Hematopoietic multipotent progenitor cell treated with erythropoietin and hydrocortisone succinate and interleukin-3 and kit ligand, for 17 days (in vitro differentiated cells): Measurements from ENCODE around the gene CCDC136.

Experiments used
- DNase-seq: peaks from one replicate; pipeline ENCODE4 v3.0.0-alpha.2; 2015; ENCODE audit warnings: low spot score

The CCDC136 gene

DNA sequence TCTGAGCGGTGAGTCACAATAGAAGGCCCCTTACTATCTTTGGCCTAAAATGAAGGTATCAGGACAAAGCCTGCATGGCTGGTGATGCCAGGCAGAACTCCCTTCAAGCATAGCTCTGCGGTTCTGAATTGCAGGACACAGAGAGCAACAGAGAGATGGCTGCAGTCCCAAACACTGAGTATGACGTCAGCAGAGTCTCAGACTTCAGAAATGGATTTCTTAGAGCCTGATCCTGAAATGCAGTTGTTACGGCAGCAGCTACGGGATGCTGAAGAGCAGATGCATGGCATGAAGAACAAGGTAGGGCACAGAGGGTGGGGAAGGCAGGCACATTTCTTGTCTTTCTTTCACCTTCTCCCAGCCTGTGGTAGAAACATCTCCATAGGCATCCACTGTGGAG, 13.5 kb downstream of the CCDC136 start:
- DNase-seq, result no peak

DNA sequence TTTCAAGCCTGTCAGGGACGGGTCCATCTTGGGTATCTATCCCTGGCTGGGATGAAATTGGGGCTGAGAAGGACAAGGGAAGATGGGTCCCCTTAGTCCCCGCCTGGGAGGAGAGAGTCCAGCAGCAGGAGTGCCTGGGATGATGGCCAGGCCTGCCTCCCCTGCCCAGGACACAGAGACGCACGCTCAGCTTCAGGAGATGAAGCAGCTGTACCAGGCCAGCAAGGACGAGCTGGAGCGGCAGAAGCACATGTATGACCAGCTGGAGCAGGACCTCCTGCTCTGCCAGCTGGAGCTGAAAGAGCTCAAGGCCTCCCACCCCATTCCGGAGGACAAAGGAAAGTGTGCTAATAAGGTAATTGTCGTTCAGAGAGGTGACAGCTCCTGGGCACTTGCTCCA, 15.4 kb downstream of the CCDC136 start:
- DNase-seq, result no peak

DNA sequence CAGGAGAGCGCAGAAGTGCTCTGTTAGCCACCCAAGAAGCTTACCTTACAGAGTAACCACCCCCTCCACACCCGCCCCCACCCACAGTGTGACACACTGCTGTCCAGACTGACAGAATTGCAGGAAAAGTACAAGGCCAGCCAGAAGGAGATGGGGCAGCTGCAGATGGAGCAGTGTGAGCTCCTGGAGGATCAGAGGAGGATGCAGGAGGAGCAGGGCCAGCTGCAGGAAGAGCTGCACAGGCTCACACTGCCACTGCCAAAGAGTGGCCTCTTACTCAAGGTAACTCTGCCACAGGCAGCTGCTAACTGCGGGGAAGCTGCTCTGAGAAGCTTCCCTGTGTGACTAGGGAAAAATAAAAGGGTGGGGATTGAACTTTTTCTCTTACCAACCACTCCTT, 17.6 kb downstream of the CCDC136 start:
- no peak for DNase-seq

DNA sequence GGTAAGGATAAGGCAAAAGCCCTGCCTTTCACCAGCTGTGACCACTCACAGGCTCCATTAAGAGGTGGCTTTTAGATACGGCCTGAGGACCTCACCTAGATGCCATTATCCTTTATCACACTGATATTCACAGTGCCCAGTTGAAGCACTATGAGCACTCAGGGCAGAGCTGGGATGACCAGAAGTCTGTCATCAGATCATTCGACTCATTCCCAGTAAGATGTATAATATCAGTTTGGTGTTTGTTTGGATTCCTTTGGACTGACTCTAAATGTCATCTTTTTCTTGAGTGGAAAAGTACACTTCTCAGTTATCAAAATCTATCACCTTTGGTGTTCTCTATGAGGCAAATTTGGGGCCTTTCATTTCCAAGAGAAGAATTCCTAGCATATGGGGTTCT, 18.7 kb downstream of the CCDC136 start:
- no peak for DNase-seq

DNA sequence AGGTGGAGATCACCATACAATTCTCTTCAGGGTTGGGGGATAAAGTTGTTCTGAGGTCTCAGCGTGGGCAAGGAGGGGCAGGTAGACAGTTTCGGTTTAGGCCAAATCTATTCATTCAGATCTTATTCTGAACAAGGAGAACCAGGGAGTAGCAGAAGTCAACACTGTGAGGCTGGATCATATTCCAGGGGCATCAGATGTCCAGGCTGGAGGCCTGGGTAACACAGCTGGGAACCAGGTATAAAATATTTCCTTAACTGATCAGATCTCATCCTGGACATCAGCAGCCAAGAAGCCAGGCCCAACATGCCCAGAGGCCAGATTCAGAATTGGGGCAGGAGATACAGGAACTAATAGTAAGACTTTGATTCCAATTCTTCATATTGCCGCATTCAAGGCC, 19.2 kb downstream of the CCDC136 start:
- DNase-seq, result no peak

DNA sequence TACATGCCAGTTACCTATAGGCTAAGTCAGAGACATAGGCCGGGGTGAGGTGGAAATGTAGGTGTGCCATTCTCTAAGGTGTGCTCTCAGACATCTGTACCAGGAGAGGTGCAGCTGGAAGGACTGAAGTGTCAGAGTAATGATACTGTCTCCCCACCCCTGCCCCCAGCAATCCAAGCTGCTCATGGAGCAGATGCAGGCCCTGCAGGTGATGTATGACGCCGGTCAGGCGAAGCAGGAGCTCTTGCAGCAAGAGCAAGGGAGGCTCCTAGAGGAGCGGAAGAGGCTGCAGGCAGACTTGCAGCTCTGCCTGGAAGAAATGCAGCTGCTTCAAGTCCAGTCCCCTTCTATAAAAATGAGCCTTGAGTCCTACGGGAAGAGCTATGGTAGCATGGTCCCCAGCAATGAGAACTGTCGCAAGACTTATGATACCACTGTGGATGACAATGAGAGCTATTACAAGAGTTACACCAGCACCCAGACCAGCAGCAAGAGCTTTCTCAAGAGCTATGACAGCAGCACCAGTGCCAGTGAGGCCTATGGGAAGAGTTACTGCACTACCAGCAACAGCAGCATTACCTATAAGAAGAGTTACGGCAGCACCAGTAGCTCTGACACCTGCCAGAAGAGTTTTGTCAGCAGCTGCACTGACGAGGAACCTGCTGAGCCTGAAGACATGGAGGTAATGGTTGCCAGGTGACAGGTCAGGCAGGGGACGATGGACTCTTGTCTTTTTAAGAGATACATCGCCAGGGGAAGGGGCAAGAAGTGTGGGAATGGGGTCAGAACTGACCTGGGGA, 20.1 kb downstream of the CCDC136 start:
- no peak for DNase-seq

DNA sequence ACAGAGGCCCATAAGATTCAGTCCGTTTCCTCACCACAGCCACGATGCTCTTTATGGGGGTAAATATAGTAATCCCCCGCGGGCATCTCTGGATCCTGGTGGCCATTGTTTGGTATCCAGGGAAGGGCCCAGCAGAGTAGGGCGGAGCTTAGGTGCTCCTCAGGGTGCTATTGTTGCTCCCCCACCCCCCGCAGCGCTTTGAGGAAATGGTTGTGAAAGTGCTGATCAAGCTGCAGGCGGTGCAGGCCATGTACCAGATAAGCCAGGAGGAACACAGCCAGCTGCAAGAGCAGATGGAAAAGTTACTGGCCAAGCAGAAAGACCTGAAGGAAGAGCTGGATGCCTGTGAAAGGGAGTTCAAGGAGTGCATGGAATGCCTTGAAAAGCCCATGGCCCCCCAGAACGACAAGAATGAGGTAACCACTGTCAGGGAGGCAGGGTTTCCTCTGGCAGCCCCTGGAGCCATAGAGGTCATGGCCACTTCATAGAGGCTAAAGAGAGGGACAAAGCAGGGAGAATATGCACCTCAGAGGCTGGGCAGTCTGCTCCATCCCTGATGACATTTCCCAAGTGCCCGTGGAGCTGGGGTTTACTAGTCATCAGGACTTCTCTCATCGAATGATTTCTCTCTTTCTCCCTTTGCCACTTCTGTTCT, 20.9 kb downstream of the CCDC136 start:
- no peak for DNase-seq

DNA sequence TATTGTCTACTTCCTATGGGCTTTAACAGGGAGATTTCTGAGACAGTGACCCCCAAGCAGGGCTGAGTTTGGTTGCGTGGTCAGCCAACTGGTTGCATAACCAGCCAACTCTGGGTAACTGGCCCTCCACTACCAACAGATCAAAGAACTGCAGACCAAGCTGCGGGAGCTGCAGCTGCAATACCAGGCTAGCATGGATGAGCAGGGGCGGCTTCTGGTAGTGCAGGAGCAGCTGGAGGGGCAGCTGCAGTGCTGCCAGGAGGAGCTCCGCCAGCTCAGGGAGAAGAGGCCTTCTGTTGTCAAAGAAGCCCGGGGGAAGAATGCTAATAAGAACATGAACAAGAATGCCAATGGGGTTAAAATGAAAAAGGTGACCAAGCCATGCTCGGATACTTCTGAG, 22.7 kb downstream of the CCDC136 start:
- DNase-seq, result no peak

DNA sequence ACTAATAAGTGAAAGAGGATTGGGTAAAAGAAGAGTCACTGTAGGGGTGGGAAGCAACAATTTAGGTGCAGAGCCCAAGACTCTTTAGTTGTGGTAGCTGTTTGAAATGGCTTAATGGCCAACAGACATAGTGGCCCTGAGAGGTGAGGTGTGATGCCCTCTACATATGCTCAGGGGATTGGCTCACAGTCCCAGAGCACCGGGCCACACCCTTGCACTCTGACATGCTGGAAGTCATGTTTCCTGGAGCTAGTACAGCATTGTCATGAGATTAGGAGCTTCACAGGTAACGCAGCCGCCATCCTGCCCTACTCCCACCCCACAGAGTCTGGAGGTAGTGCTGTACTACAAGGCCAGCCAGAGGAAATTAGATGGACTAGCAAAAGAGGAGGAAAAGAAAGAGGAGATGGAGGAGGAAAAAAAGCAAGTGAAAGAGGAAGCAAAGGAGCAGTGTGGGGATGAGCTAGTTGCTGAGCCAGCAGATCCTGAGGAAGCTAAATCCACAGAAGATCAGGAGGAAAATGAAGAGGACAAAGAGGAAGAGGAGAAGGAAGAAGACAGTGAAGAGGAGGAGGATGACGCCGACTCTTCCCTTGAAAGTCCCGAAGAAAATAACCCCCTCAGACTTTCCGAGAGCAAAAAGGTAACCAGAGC, 23.6 kb downstream of the CCDC136 start:
- DNase-seq, result no peak

DNA sequence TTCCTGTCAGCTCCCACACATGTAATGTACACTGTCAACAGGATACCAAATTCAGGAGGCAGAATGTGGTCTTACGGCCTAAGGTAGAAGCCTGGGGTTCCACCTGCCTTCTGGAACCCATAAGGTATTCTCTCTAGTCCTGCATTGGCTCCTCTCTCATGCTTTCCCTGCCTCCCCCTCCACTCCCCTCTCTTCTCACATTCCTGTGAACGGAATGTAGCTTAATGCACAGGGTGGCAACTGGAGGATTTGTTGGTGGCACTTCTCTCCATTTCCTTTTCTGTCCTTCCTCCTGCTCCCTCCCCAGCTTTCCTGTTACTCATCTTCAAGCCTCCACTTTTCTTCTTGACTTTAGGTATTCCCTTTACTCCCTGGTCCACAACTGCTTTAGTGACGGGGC, 26.9 kb downstream of the CCDC136 start:
- DNase-seq, result no peak

DNA sequence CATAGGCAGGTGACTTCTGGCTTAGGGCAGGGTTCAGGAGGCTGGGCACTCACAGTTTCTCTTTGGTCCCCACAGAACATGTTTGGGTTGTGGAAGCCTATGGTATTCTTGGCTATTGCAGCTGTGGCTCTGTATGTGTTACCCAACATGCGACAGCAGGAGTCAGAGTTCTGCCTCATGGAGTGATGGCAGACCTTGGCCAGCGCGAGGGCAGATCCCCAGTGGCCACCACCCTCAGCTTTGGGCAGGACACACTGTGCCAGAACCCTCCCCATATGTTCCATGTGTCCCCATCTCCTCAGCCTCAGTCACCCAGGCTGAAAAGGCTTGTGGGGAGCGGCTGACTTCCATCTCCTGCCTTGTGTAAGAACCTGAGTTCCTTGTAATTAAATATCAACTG, 30.0 kb downstream of the CCDC136 start:
- DNase-seq, result no peak

DNA sequence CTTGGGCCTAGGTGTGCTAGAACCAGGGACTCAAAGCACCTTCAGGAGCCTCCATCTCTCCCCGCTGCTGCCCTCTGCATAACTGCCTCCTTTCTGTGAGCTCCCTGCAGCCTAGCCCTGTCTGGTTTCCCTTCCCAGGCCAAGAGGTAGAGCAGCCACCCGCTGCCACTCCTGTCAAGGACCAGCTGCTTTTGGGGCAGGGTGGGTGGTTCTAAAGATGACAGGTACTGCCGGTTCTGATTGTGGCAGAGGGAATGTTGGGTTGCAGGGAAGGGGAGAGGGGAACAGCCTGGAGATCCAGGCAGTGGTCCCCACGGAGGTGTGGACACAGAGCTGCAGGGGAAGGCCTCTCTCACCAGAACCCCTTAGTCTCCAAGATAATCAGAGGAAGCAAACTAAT, 34.7 kb downstream of the CCDC136 start:
- no peak for DNase-seq

DNA sequence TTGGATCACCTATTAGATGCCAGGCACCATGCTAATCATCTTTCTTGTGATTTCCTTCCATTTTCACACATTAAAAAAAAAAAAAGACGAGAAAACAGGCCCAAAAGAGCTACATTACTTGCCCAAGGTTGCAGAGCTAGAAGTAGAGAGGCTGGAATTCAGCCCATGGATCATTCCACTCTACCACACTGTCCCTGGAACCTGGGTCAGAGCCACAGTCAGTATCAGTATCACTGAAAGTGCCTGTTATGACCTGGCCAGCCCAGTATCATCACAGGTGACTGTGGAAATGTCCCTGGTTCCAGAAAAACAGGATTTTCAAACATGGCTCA, 35.1 kb downstream of the CCDC136 start:
- DNase-seq, result no peak

DNA sequence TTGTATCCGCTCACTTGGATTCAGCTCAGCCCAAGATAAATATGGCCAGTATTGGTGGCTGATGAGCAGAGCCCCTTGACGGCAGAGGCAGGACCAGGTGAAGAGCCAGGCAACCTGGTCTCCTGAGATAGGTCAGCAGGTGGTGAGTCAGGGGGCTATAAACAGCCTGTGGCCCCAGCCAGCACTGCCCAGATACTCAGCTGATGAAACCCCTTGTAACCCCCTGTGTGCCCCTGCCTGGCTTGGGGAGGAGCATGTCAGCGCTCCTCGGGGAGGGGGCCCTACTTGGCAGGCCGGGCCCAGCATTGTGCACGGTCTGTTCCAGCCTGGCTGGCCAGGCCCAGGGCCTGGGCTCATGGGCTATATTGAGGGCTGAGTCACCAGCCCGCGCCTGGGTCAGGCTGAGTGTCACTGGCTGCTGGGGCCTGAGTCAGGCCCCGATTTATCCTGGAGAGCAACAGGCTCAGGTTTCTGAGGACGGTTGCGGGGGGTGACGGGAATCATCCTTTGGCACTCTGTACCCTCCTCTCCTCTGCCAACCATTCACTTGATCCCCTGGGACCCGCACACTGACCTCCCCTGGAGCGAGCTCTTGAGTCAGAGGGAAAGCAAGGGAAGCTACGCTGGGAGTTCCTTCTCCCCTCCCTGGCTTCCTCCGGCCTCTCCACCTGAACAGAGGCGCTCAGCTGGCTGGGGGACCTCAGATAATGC, 35.6 kb downstream of the CCDC136 start:
- no peak for DNase-seq

DNA sequence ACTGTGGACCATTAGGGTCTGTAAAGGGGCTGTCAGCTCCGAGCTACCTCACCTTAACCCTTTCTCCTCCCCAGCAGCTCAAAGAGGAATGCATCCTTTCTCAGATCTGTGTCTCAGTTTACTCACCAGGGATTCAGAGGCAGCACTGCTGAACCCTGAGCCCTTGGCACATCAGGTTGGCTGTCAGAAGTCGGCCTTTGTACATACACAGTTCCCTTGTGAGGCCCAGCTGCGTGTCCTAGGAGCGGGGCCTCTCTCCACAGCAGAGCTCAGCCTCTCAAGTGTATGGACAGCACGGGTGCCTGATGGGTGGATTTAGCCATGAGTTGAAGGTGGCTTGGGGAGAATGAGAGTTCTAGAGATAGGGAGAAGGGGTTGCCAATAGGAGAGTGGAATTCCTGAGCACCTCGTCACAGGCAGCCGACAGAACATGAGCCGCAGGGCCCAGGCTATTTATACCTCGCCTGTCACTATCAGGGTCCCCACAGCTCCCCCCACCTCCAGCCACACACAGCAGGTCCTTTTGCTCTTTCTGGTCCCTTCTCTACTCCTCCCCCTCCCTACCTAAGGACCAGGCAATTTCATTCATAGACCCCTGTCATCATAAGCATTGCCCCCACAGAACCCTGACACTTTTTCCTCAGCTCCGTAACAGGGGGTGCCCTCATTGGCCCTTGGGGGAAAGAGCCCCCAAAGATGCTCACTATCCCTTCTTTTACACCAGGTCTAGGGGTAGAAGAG, 36.4 kb downstream of the CCDC136 start:
- no peak for DNase-seq

DNA sequence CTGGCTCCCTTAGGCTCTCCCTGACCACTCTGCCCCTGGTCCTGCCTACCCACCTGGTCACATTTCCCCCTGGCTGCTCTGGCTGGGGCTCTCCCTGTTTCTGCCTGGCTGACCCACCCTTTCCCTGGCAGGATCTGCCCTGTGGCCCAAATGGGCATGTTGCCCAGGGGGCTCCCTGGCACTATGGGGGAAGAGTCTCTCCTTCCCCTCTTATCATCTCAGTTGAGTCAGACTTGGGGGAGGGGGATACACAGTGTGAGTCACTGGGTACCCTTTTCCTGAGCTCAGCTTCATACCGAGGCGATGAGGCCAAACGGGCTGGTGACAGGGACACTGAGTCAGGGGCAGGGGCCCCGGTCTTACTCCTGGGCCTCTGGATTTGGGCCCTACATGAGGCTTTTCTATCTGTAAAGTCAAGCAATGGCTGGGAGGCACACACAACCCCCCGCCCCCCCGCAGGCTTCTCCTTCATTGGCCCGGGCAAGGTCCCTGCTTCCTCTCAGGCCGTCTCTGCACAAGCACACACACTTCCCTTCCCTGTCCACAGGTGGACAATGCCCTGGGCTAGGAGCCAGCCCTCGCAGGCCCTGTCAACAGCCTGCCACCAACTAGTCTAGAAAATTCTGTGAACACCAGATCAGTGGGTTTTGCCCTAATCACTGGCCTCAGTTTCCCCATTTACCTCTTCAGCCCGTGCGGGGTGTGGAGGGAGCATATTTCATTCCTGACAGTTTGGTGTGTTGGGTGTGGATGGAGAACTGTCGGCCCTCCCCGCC, 37.8 kb downstream of the CCDC136 start:
- DNase-seq, result no peak

DNA sequence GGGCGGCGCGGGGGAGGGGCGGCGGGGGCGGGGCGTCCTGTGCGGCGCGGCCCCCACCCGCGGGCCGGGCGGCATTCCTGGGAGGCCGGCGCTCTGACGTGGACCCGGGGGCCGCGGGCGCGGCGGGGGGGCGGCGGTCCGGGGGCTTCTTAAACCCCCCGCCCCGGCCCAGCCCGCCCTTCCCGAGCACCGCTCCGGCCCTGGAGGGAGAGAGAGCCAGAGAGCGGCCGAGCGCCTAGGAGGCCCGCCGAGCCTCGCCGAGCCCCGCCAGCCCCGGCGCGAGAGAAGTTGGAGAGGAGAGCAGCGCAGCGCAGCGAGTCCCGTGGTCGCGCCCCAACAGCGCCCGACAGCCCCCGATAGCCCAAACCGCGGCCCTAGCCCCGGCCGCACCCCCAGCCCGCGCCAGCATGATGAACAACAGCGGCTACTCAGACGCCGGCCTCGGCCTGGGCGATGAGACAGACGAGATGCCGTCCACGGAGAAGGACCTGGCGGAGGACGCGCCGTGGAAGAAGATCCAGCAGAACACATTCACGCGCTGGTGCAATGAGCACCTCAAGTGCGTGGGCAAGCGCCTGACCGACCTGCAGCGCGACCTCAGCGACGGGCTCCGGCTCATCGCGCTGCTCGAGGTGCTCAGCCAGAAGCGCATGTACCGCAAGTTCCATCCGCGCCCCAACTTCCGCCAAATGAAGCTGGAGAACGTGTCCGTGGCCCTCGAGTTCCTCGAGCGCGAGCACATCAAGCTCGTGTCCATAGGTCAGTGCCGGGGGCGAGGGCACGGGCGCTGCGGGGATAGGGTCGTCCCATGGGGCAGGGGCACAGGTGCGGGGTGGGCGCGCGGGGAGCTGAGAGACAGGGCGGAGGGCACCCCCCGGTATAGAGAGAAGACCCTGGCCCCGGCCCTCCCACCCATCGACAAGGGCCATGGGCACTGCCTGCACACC, 38.7 kb downstream of the CCDC136 start, which contains the start of gene FLNC:
Gene FLNC (plus strand): TSS at position 176 of the 947 bp plus-strand sequence. CDS start 232 bp downstream, at position 408.
- no peak for DNase-seq

DNA sequence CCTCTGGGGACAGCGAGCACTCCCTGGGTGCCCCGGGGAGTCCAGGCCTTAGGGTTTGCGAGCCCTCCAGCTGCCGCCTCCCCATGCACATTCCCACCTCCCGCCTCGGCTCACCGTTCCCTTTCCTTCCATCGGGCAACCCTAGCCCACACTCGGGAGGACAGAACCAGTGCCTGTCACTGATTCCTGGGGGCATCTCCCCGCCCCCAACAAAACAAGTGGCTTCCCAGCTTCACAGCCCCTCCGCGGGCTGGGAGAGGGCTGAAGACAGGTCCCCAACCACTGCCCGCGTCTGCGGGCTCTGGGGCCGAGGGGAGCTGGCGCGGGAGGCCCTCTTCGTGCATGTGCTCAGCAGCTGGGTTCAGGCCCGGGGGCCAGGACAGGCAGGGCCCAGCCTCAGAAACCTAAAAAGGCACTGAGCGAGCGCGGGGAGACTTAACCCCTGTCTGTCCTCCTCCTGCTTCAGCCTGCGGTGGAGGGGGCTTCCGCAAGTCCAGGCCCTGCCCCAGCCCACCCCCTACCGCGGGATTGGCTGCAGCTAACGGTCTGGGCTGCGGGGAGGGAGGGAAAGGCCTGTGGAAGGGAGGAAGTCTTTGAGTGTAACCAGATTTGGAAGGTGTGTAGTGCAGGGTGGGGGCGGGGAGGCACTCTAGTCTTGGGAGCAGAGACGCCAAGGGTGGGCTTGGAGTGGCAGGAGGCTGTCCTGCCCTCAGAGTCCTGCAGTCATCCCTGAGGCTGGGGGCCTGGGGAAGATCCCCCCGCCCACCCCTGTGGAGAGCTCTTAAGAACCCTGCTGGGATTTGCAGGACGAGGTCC, 39.6 kb downstream of the CCDC136 start:
- no peak for DNase-seq
